ENCODE results near the gene PCDHGB1.
"Not testable (repeated sequence)": the region's sequence is repeated elsewhere in the genome, so short reads cannot be mapped to it uniquely, and the experiment has no call there.

Gene PCDHGB1

GRCh38 chr5:141394401-141395187 lies 44.7 kb downstream of the PCDHGB1 start:
- H2BK120ac ChIP-seq (ENCODE audit: insufficient read depth, low read length, poor library complexity); H3K23ac ChIP-seq (ENCODE audit: low read length); H2BK5ac ChIP-seq (ENCODE audit: low read depth, low read length, poor library complexity); H3K79me1 ChIP-seq (ENCODE audit: low read length); H3K9ac ChIP-seq (ENCODE audit: low read length); H4K8ac ChIP-seq (ENCODE audit: low read depth, low read length); H3K4me2 ChIP-seq (ENCODE audit: low read length); H2AK5ac ChIP-seq (ENCODE audit: low read length); DNase-seq; H3K27ac ChIP-seq (ENCODE audit: low read depth, low read length); H3K14ac ChIP-seq (ENCODE audit: low read length); H4K12ac ChIP-seq (ENCODE audit: low read depth, low read length); H2BK12ac ChIP-seq (ENCODE audit: low read length); H3K27me3 ChIP-seq (ENCODE audit: insufficient read depth, low read length); H3K79me2 ChIP-seq (ENCODE audit: control insufficient read depth, insufficient read depth, low read length, poor library complexity); H3K4me1 ChIP-seq (ENCODE audit: control insufficient read depth in 1 of 2, insufficient read depth in 2 of 2, low read length in 2 of 2); H4K91ac ChIP-seq (ENCODE audit: low read depth, low read length); H2AFZ ChIP-seq (ENCODE audit: insufficient read depth, low read length, poor library complexity); H3K4ac ChIP-seq (ENCODE audit: low read depth, low read length); H3K18ac ChIP-seq (ENCODE audit: low read length): not testable (repeated sequence)
- Histone ChIP-seq H3K36me3 (ENCODE audit: control insufficient read depth in 1 of 2, insufficient read depth in 2 of 2, low read length in 2 of 2) (peaks cover 17 to 25% of the 10 kb centered on the region in 2 experiments), H3K4me3 (ENCODE audit: low read depth, low read length) (peak overlapping the region; percentile 23), H3K9me3 (ENCODE audit: insufficient read depth, low read depth, low read length) (peaks cover 34% of the 10 kb centered on the region)
- WGBS (ENCODE audit: extremely low coverage, insufficient coverage, insufficient read length), result no CpG with 5 or more reads among the region's 53 CpGs

GRCh38 chr5:141397756-141398551 lies 48.1 kb downstream of the PCDHGB1 start, which contains the start of gene PCDHGB5:
PCDHGB5 (plus strand) TSS chr5:141397947; CDS start chr5:141398128, 181 bp downstream.
- H2BK12ac ChIP-seq (ENCODE audit: low read length); H3K23ac ChIP-seq (ENCODE audit: low read length); H3K4ac ChIP-seq (ENCODE audit: low read depth, low read length); H3K4me3 ChIP-seq (ENCODE audit: low read depth, low read length); H4K91ac ChIP-seq (ENCODE audit: low read depth, low read length); H3K14ac ChIP-seq (ENCODE audit: low read length); H3K27ac ChIP-seq (ENCODE audit: low read depth, low read length); H4K12ac ChIP-seq (ENCODE audit: low read depth, low read length); H3K9ac ChIP-seq (ENCODE audit: low read length); H3K4me2 ChIP-seq (ENCODE audit: low read length); H3K18ac ChIP-seq (ENCODE audit: low read length); H3K79me2 ChIP-seq (ENCODE audit: control insufficient read depth, insufficient read depth, low read length, poor library complexity); H4K8ac ChIP-seq (ENCODE audit: low read depth, low read length); H2BK5ac ChIP-seq (ENCODE audit: low read depth, low read length, poor library complexity); H2AK5ac ChIP-seq (ENCODE audit: low read length); H2BK120ac ChIP-seq (ENCODE audit: insufficient read depth, low read length, poor library complexity); H2AFZ ChIP-seq (ENCODE audit: insufficient read depth, low read length, poor library complexity); H3K79me1 ChIP-seq (ENCODE audit: low read length); H3K27me3 ChIP-seq (ENCODE audit: insufficient read depth, low read length); H3K4me1 ChIP-seq (ENCODE audit: control insufficient read depth in 1 of 2, insufficient read depth in 2 of 2, low read length in 2 of 2): not testable (repeated sequence)
- peak in 1 of 2 donors; percentile 57 for DNase-seq
- WGBS (ENCODE audit: extremely low coverage, insufficient coverage, insufficient read length), result no CpG with 5 or more reads among the region's 43 CpGs
- peaks cover 32% of the 10 kb centered on the region for H3K9me3 ChIP-seq (ENCODE audit: insufficient read depth, low read depth, low read length)
- H3K36me3 ChIP-seq (ENCODE audit: control insufficient read depth in 1 of 2, insufficient read depth in 2 of 2, low read length in 2 of 2), result peaks cover 10 to 22% of the 10 kb centered on the region in 2 experiments

- H4K91ac ChIP-seq (ENCODE audit: low read depth, low read length), result no peak overlapping the region
- H3K4me3 ChIP-seq (ENCODE audit: low read depth, low read length), result no peak overlapping the region
- H3K14ac ChIP-seq (ENCODE audit: low read length), result no peak overlapping the region
- H3K79me2 ChIP-seq (ENCODE audit: control insufficient read depth, insufficient read depth, low read length, poor library complexity), result no peaks in the 10 kb centered on the region
- H3K18ac ChIP-seq (ENCODE audit: low read length), result no peak overlapping the region
- H3K27ac ChIP-seq (ENCODE audit: low read depth, low read length), result no peak overlapping the region
- H3K27me3 ChIP-seq (ENCODE audit: insufficient read depth, low read length), result no peaks in the 10 kb centered on the region
- DNase-seq, result no peak
- H2AFZ ChIP-seq (ENCODE audit: insufficient read depth, low read length, poor library complexity), result no peak overlapping the region
- no peak overlapping the region for H3K9ac ChIP-seq (ENCODE audit: low read length)
- H4K12ac ChIP-seq (ENCODE audit: low read depth, low read length), result no peak overlapping the region
- H2BK12ac ChIP-seq (ENCODE audit: low read length), result no peak overlapping the region
- peaks cover 6 to 17% of the 10 kb centered on the region in 2 experiments for H3K36me3 ChIP-seq (ENCODE audit: control insufficient read depth in 1 of 2, insufficient read depth in 2 of 2, low read length in 2 of 2)
- H3K79me1 ChIP-seq (ENCODE audit: low read length), result no peaks in the 10 kb centered on the region
- H2AK5ac ChIP-seq (ENCODE audit: low read length), result no peak overlapping the region
- H3K4me2 ChIP-seq (ENCODE audit: low read length), result no peak overlapping the region
- H3K4me1 ChIP-seq (ENCODE audit: control insufficient read depth in 1 of 2, insufficient read depth in 2 of 2, low read length in 2 of 2), result no peaks in the 10 kb centered on the region
- no peak overlapping the region for H2BK120ac ChIP-seq (ENCODE audit: insufficient read depth, low read length, poor library complexity)
- no peak overlapping the region for H3K4ac ChIP-seq (ENCODE audit: low read depth, low read length)
- H3K23ac ChIP-seq (ENCODE audit: low read length), result no peak overlapping the region
- no peak overlapping the region for H4K8ac ChIP-seq (ENCODE audit: low read depth, low read length)
- no CpG with 5 or more reads among the region's 15 CpGs for WGBS (ENCODE audit: extremely low coverage, insufficient coverage, insufficient read length)
- peaks cover 34% of the 10 kb centered on the region for H3K9me3 ChIP-seq (ENCODE audit: insufficient read depth, low read depth, low read length)
- no peak overlapping the region for H2BK5ac ChIP-seq (ENCODE audit: low read depth, low read length, poor library complexity)
Measured at GRCh38 chr5:141398608-141399007, 48.7 kb downstream of the PCDHGB1 start.

GRCh38 chr5:141399555-141400258 lies 49.8 kb downstream of the PCDHGB1 start:
- WGBS (ENCODE audit: extremely low coverage, insufficient coverage, insufficient read length), result no CpG with 5 or more reads among the region's 61 CpGs
- no peak for DNase-seq
- no peak overlapping the region for H4K91ac ChIP-seq (ENCODE audit: low read depth, low read length)

More at GRCh38 chr5:141399555-141400258, 49.8 kb downstream of the PCDHGB1 start:
- Histone ChIP-seq H3K4me3 (ENCODE audit: low read depth, low read length) (no peak overlapping the region), H3K36me3 (ENCODE audit: control insufficient read depth in 1 of 2, insufficient read depth in 2 of 2, low read length in 2 of 2) (peaks cover 3 to 15% of the 10 kb centered on the region in 2 experiments), H4K12ac (ENCODE audit: low read depth, low read length) (no peak overlapping the region), H3K4ac (ENCODE audit: low read depth, low read length) (no peak overlapping the region), H2BK120ac (ENCODE audit: insufficient read depth, low read length, poor library complexity) (no peak overlapping the region), H3K27ac (ENCODE audit: low read depth, low read length) (no peak overlapping the region), H3K9ac (ENCODE audit: low read length) (no peak overlapping the region), H4K8ac (ENCODE audit: low read depth, low read length) (no peak overlapping the region), H3K23ac (ENCODE audit: low read length) (no peak overlapping the region), H2BK12ac (ENCODE audit: low read length) (no peak overlapping the region), H3K14ac (ENCODE audit: low read length) (no peak overlapping the region), H3K27me3 (ENCODE audit: insufficient read depth, low read length) (no peaks in the 10 kb centered on the region), H2AFZ (ENCODE audit: insufficient read depth, low read length, poor library complexity) (no peak overlapping the region), H2AK5ac (ENCODE audit: low read length) (no peak overlapping the region), H3K79me1 (ENCODE audit: low read length) (no peaks in the 10 kb centered on the region), H3K4me1 (ENCODE audit: control insufficient read depth in 1 of 2, insufficient read depth in 2 of 2, low read length in 2 of 2) (no peaks in the 10 kb centered on the region), H3K79me2 (ENCODE audit: control insufficient read depth, insufficient read depth, low read length, poor library complexity) (no peaks in the 10 kb centered on the region), H2BK5ac (ENCODE audit: low read depth, low read length, poor library complexity) (no peak overlapping the region), H3K18ac (ENCODE audit: low read length) (no peak overlapping the region), H3K9me3 (ENCODE audit: insufficient read depth, low read depth, low read length) (peaks cover 30% of the 10 kb centered on the region), H3K4me2 (ENCODE audit: low read length) (no peak overlapping the region)
